Panc1 (cell line): Measurements from ENCODE around the gene ADK. TPM values are rescaled to one million over a fixed set of nuclear protein-coding genes. Genes with fewer than 3 reads are reported as not detected.

Source experiments
- ATAC-seq: fragments of 200-7000 bp; cut with Tn5 transposase; 2 replicates; pipeline ENCODE4 v1.9.1; 2020; ENCODE audit warnings: mild to moderate bottlenecking, moderate library complexity
- BruUV-seq: library from RNA; stranded (reverse); fragments of 400-500 nt; replicated peaks from 2 replicates; lab custom pipeline; 2021; lab: Mats Ljungman, UMichigan
- CTCF ChIA-PET: fragments of 300-600 bp; sonication (Branson Sonifier 250); formaldehyde crosslinking; loops from one replicate; lab custom pipeline; 2022; ENCODE audit warnings: antibody characterized with exemption; lab: Charles Lee
- POLR2A ChIA-PET: fragments of 300-600 bp; sonication (Branson Sonifier 250); formaldehyde crosslinking; loops from one replicate; lab custom pipeline; 2022; ENCODE audit warnings: antibody characterized with exemption; lab: Charles Lee
- DNase-seq: peaks from one replicate; pipeline ENCODE4 v3.0.0-alpha.2; 2010; ENCODE audit warnings: low read depth, low spot score
- H3K27ac ChIP-seq: 2 replicates; pipeline ENCODE4 v1.5.1; 2011; ENCODE audit warnings: mild to moderate bottlenecking, low read length, inconsistent platforms
- H3K27me3 ChIP-seq: fragments of 200-500 bp; sonication (Bioruptor generic); 2 replicates; pipeline ENCODE4 v1.6.0; 2014; ENCODE audit warnings: low read length, inconsistent platforms; ENCODE audit not compliant: control insufficient read depth, insufficient read depth
- H3K36me3 ChIP-seq: fragments of 200-500 bp; sonication (Bioruptor generic); 2 replicates; pipeline ENCODE4 v1.5.1; 2014; ENCODE audit warnings: inconsistent platforms, mild to moderate bottlenecking, low read length, moderate library complexity; ENCODE audit not compliant: control insufficient read depth, insufficient read depth
- H3K4me1 ChIP-seq: 2 replicates; pipeline ENCODE4 v1.5.1; 2011; ENCODE audit warnings: inconsistent platforms, mild to moderate bottlenecking, low read length, moderate library complexity; ENCODE audit not compliant: control insufficient read depth, insufficient read depth
- H3K4me3 ChIP-seq, 2 experiments: 2 replicates each; pipeline ENCODE4 v1.5.1; 2011 to 2012; ENCODE audit warnings: low read depth in 2 of 2, low read length in 2 of 2, mild to moderate bottlenecking in 2 of 2, inconsistent platforms in 1 of 2, moderate library complexity in 1 of 2
- H3K9me3 ChIP-seq: fragments of 200-500 bp; sonication (Bioruptor generic); 2 replicates; pipeline ENCODE4 v1.5.1; 2014; ENCODE audit warnings: low read depth, mild to moderate bottlenecking, inconsistent platforms, low read length, moderate library complexity; ENCODE audit not compliant: control insufficient read depth, insufficient read depth
- CTCF ChIP-seq: fragments of 450-650 bp; IDR thresholded peaks from 2 replicates; pipeline ENCODE4 v1.5.1; 2017; ENCODE audit warnings: mild to moderate bottlenecking
- POLR2AphosphoS5 ChIP-seq: IDR thresholded peaks from 2 replicates; pipeline ENCODE4 v1.6.1; 2012; ENCODE audit warnings: mild to moderate bottlenecking, low read depth, low read length, moderate library complexity
- SIN3A ChIP-seq: IDR thresholded peaks from 2 replicates; pipeline ENCODE4 v1.6.1; 2012; ENCODE audit warnings: low read depth, mild to moderate bottlenecking, low read length, moderate library complexity, borderline replicate concordance; ENCODE audit not compliant: insufficient read depth
- TCF7L2 ChIP-seq: IDR thresholded peaks from 2 replicates; pipeline ENCODE4 v1.6.1; 2011; ENCODE audit warnings: mild to moderate bottlenecking, low read depth, low read length, inconsistent platforms
- in situ Hi-C: cut with HindIII; loops from 2 replicates; pipeline ENCODE4 v1.10.0; 2016; ENCODE audit warnings: low sequenced_read_pairs, low pct_unique_long_range_greater_than_20kb
- intact Hi-C: fragments of 100-400 bp; cut with micrococcal nuclease; formaldehyde crosslinking; loops from one replicate; pipeline ENCODE4 v1.10.0; 2022; ENCODE audit not compliant: unreplicated experiment
- total RNA-seq: library from RNA; stranded (reverse); gene quantifications from one replicate; pipeline ENCODE4 v1.2.1, GENCODE V29; 2021; ENCODE audit not compliant: unreplicated experiment
- TF ChIP-seq, protein P1 (sequence below), 2 experiments: IDR thresholded peaks; 2 replicates each; pipeline ENCODE4 v1.6.1; 2011 to 2012; ENCODE audit warnings: low read depth in 2 of 2, control low read depth in 1 of 2, low read length in 1 of 2, mild to moderate bottlenecking in 1 of 2, moderate library complexity in 1 of 2; ENCODE audit not compliant: insufficient read depth in 1 of 2

The ADK gene
- total RNA-seq, 1 experiment from 2014 or later = 64.5 TPM

- ChIA-PET POLR2A (interaction anchor here (0.5 to 0.6 kb wide), 3 partner anchors 12 to 690 kb away, joined by 3 to 7 read pairs (median 4); no protein-coding TSS in a partner anchor), CTCF (interaction anchor here (0.6 kb wide), 1 partner anchor 1063 kb away, joined by 5 read pairs; no protein-coding TSS in a partner anchor)
- peak overlapping the region; percentile 60; the same call in 1 of the 2 replicates for H3K27ac ChIP-seq
- TF ChIP-seq SIN3A (no peak), POLR2AphosphoS5 (no peak), TCF7L2 (no peak), CTCF (no peak)
- TF ChIP-seq, protein P1, sequence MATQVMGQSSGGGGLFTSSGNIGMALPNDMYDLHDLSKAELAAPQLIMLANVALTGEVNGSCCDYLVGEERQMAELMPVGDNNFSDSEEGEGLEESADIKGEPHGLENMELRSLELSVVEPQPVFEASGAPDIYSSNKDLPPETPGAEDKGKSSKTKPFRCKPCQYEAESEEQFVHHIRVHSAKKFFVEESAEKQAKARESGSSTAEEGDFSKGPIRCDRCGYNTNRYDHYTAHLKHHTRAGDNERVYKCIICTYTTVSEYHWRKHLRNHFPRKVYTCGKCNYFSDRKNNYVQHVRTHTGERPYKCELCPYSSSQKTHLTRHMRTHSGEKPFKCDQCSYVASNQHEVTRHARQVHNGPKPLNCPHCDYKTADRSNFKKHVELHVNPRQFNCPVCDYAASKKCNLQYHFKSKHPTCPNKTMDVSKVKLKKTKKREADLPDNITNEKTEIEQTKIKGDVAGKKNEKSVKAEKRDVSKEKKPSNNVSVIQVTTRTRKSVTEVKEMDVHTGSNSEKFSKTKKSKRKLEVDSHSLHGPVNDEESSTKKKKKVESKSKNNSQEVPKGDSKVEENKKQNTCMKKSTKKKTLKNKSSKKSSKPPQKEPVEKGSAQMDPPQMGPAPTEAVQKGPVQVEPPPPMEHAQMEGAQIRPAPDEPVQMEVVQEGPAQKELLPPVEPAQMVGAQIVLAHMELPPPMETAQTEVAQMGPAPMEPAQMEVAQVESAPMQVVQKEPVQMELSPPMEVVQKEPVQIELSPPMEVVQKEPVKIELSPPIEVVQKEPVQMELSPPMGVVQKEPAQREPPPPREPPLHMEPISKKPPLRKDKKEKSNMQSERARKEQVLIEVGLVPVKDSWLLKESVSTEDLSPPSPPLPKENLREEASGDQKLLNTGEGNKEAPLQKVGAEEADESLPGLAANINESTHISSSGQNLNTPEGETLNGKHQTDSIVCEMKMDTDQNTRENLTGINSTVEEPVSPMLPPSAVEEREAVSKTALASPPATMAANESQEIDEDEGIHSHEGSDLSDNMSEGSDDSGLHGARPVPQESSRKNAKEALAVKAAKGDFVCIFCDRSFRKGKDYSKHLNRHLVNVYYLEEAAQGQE (IDR thresholded peaks at IDR 0.05; ENCODE audit: insufficient read depth in 1 of 2, low read depth in 2 of 2, low read length in 1 of 2) = no peak
- H3K4me1 ChIP-seq = peaks cover 39% of the 10 kb centered on the region
- no peak for ATAC-seq
- H3K36me3 ChIP-seq = no peaks in the 10 kb centered on the region
- no peaks in the 10 kb centered on the region for H3K9me3 ChIP-seq
- DNase-seq = no peak
- H3K27me3 ChIP-seq = no peaks in the 10 kb centered on the region
- H3K4me3 ChIP-seq = no peak overlapping the region
- no TSS peak for BruUV-seq
- in situ Hi-C loops = no loop called here
- intact Hi-C loops = no loop called here
These were observed 23.5 kb downstream of the ADK start for GRCh38 chr10:74174521-74174920.

- no peaks in the 10 kb centered on the region for H3K9me3 ChIP-seq
- intact Hi-C loops = no loop called here
- ChIA-PET CTCF (no interaction called here), POLR2A (interaction anchor here (0.6 to 1.7 kb wide), 3 partner anchors 14 to 35 kb away, joined by 3 to 6 read pairs (median 3); partner anchors contain the start of gene AP3M1)
- in situ Hi-C loops = no loop called here
- no peak for DNase-seq
- no peak for ATAC-seq
- peaks cover 42% of the 10 kb centered on the region for H3K4me1 ChIP-seq
- no peaks in the 10 kb centered on the region for H3K27me3 ChIP-seq
- no peaks in the 10 kb centered on the region for H3K36me3 ChIP-seq
- TSS peak; percentile 94 for BruUV-seq
- peak overlapping the region; percentile 94 to 98 for H3K4me3 ChIP-seq
- H3K27ac ChIP-seq = peak overlapping the region; percentile 99
- TF ChIP-seq CTCF (no peak), TCF7L2 (no peak), SIN3A (no peak), POLR2AphosphoS5 (no peak)
- TF ChIP-seq, protein P1 (IDR thresholded peaks at IDR 0.05; ENCODE audit: insufficient read depth in 1 of 2, low read depth in 2 of 2, low read length in 1 of 2) = no peak; a peak in 1 of 4 replicates
These were observed 24.7 kb downstream of the ADK start for GRCh38 chr10:74175510-74176379.
